Measurements from ENCODE around the gene AMPD2. TPM values are rescaled to one million over a fixed set of nuclear protein-coding genes. Genes with fewer than 3 reads are reported as not detected.

AMPD2 gene
- total RNA-seq, 1 donor from 2014 or later = 91.6 TPM

DNA sequence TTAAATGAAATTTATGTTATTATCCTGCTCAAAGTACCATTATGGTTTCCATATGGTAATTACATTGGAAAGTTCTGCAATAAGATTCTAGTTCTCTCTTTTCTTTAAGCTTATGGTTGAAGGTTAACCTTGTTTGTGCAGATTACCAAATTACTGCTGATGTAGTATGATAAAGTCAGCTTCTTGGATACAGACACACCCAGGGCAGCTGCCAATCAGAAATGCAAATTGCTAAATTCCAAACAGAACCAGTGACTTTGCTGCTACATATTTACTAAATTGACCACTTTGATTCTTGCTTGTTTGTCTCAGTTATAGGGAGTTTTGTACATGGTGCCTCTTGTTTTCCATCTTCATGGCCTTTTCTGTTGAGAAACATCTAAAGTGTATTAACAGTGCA is 26.7 kb upstream of the AMPD2 start:
- Mint-ChIP-seq H3K9me3 (ENCODE audit: low read depth) (no peaks in the 10 kb centered on the region), H3K36me3 (ENCODE audit: insufficient read depth) (peaks cover 25% of the 10 kb centered on the region), H3K27me3 (no peaks in the 10 kb centered on the region), H3K4me3 (ENCODE audit: low read depth) (no peak overlapping the region), H3K27ac (no peak overlapping the region), H3K4me1 (ENCODE audit: low read depth) (peaks cover 6% of the 10 kb centered on the region)
- TF ChIP-seq, protein P1, sequence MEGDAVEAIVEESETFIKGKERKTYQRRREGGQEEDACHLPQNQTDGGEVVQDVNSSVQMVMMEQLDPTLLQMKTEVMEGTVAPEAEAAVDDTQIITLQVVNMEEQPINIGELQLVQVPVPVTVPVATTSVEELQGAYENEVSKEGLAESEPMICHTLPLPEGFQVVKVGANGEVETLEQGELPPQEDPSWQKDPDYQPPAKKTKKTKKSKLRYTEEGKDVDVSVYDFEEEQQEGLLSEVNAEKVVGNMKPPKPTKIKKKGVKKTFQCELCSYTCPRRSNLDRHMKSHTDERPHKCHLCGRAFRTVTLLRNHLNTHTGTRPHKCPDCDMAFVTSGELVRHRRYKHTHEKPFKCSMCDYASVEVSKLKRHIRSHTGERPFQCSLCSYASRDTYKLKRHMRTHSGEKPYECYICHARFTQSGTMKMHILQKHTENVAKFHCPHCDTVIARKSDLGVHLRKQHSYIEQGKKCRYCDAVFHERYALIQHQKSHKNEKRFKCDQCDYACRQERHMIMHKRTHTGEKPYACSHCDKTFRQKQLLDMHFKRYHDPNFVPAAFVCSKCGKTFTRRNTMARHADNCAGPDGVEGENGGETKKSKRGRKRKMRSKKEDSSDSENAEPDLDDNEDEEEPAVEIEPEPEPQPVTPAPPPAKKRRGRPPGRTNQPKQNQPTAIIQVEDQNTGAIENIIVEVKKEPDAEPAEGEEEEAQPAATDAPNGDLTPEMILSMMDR (IDR thresholded peaks at IDR 0.05; ENCODE audit: unreplicated experiment) = no peak
- no peak for DNase-seq (ENCODE audit: low spot score, unreplicated experiment)

- no peaks in the 10 kb centered on the region for H3K9me3 Mint-ChIP-seq (ENCODE audit: low read depth)
- no peaks in the 10 kb centered on the region for H3K27me3 Mint-ChIP-seq
- no peak overlapping the region for H3K27ac Mint-ChIP-seq
- DNase-seq (ENCODE audit: low spot score, unreplicated experiment) = no peak
- TF ChIP-seq, protein P1 (IDR thresholded peaks at IDR 0.05; ENCODE audit: unreplicated experiment) = no peak
- no peak overlapping the region for H3K4me3 Mint-ChIP-seq (ENCODE audit: low read depth)
- H3K36me3 Mint-ChIP-seq (ENCODE audit: insufficient read depth) = peaks cover 8% of the 10 kb centered on the region
- H3K4me1 Mint-ChIP-seq (ENCODE audit: low read depth) = peaks cover 2% of the 10 kb centered on the region
Measured at GRCh38 chr1:109595531-109595930, 24.1 kb upstream of the AMPD2 start.

- Mint-ChIP-seq H3K27ac (no peak overlapping the region), H3K27me3 (no peaks in the 10 kb centered on the region), H3K36me3 (ENCODE audit: insufficient read depth) (peaks cover 4% of the 10 kb centered on the region), H3K9me3 (ENCODE audit: low read depth) (no peaks in the 10 kb centered on the region), H3K4me3 (ENCODE audit: low read depth) (no peak overlapping the region), H3K4me1 (ENCODE audit: low read depth) (peaks cover 2% of the 10 kb centered on the region)
- TF ChIP-seq, protein P1 (IDR thresholded peaks at IDR 0.05; ENCODE audit: unreplicated experiment) = no peak
- no peak for DNase-seq (ENCODE audit: low spot score, unreplicated experiment)
Measured at GRCh38 chr1:109598156-109598555, 21.5 kb upstream of the AMPD2 start.

- peak overlapping the region; percentile 82 for H3K27ac Mint-ChIP-seq
- H3K4me1 Mint-ChIP-seq (ENCODE audit: low read depth) = peaks cover 2% of the 10 kb centered on the region
- peaks cover 4% of the 10 kb centered on the region for H3K36me3 Mint-ChIP-seq (ENCODE audit: insufficient read depth)
- H3K27me3 Mint-ChIP-seq = no peaks in the 10 kb centered on the region
- H3K9me3 Mint-ChIP-seq (ENCODE audit: low read depth) = no peaks in the 10 kb centered on the region
- TF ChIP-seq, protein P1 (IDR thresholded peaks at IDR 0.05; ENCODE audit: unreplicated experiment) = peak; percentile 30
- no peak for DNase-seq (ENCODE audit: low spot score, unreplicated experiment)
- H3K4me3 Mint-ChIP-seq (ENCODE audit: low read depth) = no peak overlapping the region
Measured at GRCh38 chr1:109598655-109599054, 21.0 kb upstream of the AMPD2 start.

DNA sequence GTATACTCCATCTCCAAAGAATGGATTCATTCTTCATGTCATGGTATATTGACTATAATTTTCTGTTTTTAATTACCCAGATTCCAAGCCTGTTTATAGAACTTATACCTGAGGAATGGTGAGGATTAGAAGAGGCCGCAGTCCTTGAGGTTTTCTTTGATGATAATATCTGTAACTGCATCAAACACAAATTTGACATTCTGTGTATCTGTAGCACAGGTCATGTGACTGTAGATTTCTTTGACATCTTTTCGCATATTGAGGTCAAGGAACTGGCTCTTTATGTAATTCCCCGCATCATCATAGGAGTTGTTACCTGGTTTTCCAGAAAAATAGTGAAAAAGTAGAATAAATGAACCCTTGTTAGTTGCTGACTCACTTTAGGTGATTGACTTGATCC is 16.4 kb upstream of the AMPD2 start:
- H3K27me3 Mint-ChIP-seq = no peaks in the 10 kb centered on the region
- no peak overlapping the region for H3K4me3 Mint-ChIP-seq (ENCODE audit: low read depth)
- H3K27ac Mint-ChIP-seq = no peak overlapping the region
- no peaks in the 10 kb centered on the region for H3K9me3 Mint-ChIP-seq (ENCODE audit: low read depth)
- TF ChIP-seq, protein P1 (IDR thresholded peaks at IDR 0.05; ENCODE audit: unreplicated experiment) = no peak
- H3K4me1 Mint-ChIP-seq (ENCODE audit: low read depth) = peaks cover 2% of the 10 kb centered on the region
- no peak for DNase-seq (ENCODE audit: low spot score, unreplicated experiment)
- peaks cover 2% of the 10 kb centered on the region for H3K36me3 Mint-ChIP-seq (ENCODE audit: insufficient read depth)
